GM12892 (cell line): ENCODE measurements around the gene PACSIN1.

Experiments
- DNase-seq: peaks from one replicate; pipeline ENCODE4 v3.0.0; 2011; ENCODE audit not compliant: insufficient read length
- FAIRE-seq: peaks from 2 replicates; lab custom pipeline; 2011; peaks lifted over from hg19 to GRCh38; lab: Jason Lieb, UNC
- POLR2A ChIP-seq: IDR thresholded peaks from 2 replicates; pipeline ENCODE4 v1.6.1; 2011; ENCODE audit warnings: low read depth, low read length, control low read depth
- POLR2AphosphoS5 ChIP-seq: IDR thresholded peaks from 2 replicates; pipeline ENCODE4 v1.6.1; 2011; ENCODE audit warnings: low read depth, low read length, control low read depth
- TAF1 ChIP-seq: IDR thresholded peaks from 2 replicates; pipeline ENCODE4 v1.6.1; 2011; ENCODE audit warnings: low read depth, mild to moderate bottlenecking, control low read depth, low read length, borderline replicate concordance

The PACSIN1 gene

DNA sequence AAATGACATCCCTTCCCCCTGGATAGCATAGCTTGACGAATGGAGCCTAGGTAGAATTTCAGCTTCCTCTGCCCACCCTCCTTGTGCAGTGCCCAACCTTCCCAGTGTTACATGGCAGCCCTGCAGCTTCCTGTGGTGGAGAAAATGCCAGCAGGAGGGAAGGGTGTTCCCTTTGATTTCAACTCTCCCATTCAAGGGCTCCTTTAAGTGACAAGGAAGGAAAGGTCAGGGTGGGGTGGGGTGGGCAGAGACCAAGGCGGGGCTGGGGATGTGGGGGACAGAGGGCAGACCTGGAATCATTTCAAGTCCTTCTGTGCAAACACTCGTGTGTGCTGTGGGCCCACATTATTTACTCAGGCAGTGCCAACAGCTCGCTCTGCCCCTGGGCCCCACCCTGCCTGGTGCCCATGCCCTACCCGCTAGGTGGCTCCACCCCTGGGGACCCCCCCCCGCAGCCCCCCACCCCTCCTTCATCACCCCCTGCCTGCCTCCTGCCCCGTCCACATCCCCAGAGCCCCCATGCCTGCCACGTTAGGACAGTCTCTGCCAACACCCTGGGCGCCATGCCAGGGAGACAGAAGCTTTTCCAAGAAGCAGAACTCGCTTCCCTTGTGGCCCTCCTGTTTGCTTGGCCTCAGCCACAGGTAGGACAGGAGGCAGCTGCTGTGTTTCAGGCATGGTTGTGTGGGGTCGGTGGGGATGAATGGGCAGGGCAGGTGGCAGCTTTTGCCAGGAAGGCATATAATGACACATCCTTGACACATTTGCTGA, 80.9 kb downstream of the PACSIN1 start:
- TF ChIP-seq POLR2AphosphoS5 (no peak), POLR2A (no peak), TAF1 (no peak)
- no peak for FAIRE-seq
- DNase-seq = no peak

DNA sequence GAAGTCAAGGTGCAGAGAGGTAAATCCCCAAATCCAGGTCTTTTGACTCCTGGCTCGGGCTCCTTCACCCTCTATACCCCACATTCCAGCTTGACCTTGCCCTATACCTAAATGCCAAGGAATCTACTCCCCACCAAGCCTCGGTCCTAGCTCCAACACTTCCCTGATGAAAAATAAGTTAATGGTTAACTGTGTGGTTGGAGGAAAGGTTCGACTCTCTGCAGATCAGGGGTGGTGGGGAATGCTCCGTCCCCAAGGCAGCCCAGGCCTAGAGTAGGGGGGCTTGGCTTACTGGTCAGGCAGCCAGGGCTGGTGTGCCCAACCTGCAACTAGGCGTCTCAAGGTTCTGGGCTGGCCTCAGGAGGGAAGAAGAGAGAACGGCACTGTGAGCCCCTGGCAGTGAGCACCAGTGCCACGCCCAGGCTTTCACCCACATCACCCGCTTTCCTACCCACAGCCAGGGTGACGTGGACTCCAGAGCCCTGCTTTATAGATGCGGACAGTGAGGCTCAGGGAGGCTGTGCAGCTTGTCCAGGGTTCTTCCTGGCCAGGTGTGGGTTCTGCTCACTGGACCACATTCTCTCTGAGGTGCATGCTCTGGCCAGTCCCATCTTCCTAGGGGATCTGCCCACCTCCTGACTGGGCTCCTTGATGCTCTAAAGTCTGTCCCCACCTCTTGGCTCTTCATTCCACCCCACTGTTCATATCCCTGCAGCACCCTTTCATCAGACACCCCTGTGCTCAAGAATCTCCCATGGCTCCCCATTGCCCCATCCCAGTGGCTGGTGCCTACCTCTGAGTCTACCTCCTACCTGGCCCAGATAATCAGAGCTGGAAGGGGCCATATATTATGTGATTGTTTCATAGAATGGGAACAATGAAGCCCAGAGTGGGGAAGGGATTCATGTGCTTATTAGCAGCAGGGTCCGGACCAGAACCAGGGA, 82.1 kb downstream of the PACSIN1 start:
- DNase-seq = no peak
- no peak for FAIRE-seq
- TF ChIP-seq POLR2A = no peak
- TF ChIP-seq TAF1 = no peak
- no peak for TF ChIP-seq POLR2AphosphoS5

DNA sequence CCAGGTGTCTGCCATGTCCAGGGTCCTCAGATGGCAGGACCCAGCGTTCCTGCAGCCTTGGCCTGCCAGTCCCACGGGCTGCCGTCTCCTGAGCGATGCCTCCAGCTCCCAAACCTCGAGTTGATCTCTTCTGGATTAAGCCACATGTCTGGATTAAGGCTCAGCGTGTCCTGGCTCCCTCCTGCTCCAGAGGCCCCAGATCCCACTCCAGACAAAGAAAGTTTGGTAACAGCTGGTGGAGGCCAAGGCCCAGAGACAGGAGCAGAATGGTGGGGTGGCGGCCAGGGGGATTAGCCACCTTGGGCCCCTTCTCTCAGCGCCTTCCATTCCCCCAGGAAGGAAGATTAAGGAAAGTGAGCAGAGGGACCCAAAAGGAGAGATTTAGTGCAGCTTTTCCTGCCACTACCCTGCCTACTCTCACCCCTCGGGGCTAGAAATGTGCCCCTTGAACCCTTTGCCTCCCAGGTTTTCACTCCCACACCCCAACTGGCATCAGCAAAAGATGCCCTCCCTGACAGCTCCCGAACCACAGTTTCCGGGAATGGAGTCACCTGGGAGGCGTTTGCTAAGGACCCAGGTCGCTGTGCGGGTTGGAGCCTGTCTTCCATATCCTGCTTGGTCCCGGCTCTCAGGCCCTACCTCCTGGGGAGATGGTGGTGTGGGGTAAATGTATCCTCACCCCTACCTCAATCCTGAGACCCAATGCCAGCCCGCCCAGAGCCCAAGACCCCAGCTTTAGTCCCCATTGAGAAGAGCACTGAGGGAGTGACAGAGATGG, 83.3 kb downstream of the PACSIN1 start:
- no peak for DNase-seq
- no peak for FAIRE-seq
- TF ChIP-seq POLR2AphosphoS5 = no peak
- TF ChIP-seq POLR2A = no peak
- no peak for TF ChIP-seq TAF1

DNA sequence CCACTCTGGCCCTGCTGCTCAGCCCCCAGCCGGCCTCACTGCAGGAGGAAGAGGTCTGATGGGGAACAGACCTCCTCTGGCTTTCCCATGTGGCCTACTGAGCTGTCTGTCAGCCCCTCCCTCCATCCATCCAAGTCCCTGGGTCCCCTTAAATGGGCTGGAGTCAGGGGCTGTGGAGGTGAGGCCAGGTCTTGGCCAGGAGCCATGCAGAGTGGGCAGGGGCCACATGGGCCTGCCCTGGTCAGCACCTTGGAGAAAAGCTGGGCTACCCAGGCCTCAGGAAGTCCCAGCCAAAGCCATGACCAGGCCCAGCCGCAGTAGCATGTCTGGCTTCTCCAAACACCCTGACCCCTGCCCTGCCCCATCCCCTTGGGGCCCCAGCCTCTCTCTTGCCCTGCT, 83.9 kb downstream of the PACSIN1 start:
- FAIRE-seq (no peak), DNase-seq (no peak)
- TF ChIP-seq TAF1 (no peak), POLR2A (no peak), POLR2AphosphoS5 (no peak)

DNA sequence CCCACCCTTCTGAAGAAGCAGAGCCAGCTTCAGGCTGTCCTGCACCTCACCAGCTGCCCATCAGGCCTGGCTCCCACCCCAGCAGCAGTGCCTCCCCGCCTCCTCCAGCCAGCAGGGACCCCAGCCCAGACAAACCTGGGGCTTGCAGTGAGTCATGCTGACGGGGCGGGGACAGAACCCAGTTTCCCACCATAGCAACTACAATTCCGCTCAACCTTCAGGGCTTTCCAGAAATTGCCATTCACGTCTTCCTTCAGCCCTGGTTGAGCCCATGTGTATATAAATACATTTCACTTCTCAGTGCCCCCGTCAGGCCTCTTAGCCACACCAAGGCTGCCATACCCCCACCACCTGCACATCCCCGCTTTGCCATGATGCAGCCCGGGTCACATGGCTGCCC, 85.8 kb downstream of the PACSIN1 start:
- TF ChIP-seq TAF1 (no peak), POLR2AphosphoS5 (no peak), POLR2A (no peak)
- no peak for DNase-seq
- FAIRE-seq = no peak

DNA sequence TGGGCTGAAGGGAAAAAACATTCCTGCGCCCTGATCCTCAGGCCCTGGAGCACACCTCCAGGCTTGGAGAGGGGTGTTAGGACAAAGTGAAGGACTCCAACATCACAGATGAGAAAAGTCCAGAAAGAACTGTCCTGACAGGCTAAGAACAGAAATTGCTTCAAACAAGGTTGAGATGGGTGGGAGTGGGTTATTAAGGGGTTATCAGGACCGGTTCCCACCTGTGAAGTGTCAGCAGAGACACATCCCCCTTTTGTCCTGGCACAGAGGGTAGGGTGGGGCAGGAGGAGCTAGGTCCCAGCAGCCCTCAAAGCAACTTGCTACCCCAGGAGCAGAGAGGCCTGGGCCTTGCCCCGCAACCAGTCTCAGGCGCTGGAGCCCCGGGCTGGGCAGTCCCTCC, 86.7 kb downstream of the PACSIN1 start:
- no peak for DNase-seq
- FAIRE-seq = no peak
- TF ChIP-seq POLR2AphosphoS5 (no peak), POLR2A (no peak), TAF1 (no peak)

DNA sequence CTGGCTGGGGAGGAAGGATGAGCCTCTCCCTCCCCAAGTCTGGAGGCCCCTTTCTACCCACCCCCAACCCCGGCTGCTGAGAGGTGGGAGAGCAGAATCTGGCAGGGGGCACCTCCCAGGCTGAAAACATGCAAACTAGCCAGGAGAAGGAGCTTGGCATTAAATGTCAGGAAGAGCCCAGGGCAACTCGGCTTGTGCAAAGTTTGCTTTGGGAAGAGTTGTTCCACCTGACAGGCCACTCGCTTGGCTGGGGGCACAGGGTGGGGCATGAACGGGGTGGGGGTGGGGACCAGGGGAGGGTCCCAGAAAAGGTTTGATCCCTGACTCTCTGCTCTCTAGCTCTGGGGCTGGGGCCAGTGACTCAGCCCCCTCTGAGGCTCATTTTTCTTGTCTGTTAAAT, 87.3 kb downstream of the PACSIN1 start:
- TF ChIP-seq POLR2AphosphoS5 (no peak), TAF1 (no peak), POLR2A (no peak)
- FAIRE-seq (no peak), DNase-seq (no peak)

DNA sequence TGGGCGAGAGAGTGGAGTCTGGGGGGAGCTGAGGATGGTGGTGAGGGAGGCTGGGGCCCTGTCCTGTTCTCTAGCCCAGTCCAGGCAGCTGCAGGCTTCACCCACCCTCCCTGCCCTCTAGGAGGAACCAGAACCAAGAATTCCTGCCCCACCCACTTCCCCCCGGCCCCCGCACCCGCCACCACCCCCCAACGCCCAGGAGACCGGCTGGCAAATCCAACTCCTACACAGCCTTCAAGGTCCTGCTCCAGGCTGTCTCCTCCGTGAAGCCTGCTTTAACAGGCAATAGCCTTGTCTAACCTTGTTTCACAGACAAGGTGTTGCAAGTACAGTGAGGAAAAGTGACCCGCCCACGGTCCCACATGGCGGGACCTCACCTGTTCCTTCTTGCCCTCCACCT, 87.9 kb downstream of the PACSIN1 start:
- no peak for DNase-seq
- FAIRE-seq = no peak
- TF ChIP-seq POLR2A (no peak), TAF1 (no peak), POLR2AphosphoS5 (no peak)

DNA sequence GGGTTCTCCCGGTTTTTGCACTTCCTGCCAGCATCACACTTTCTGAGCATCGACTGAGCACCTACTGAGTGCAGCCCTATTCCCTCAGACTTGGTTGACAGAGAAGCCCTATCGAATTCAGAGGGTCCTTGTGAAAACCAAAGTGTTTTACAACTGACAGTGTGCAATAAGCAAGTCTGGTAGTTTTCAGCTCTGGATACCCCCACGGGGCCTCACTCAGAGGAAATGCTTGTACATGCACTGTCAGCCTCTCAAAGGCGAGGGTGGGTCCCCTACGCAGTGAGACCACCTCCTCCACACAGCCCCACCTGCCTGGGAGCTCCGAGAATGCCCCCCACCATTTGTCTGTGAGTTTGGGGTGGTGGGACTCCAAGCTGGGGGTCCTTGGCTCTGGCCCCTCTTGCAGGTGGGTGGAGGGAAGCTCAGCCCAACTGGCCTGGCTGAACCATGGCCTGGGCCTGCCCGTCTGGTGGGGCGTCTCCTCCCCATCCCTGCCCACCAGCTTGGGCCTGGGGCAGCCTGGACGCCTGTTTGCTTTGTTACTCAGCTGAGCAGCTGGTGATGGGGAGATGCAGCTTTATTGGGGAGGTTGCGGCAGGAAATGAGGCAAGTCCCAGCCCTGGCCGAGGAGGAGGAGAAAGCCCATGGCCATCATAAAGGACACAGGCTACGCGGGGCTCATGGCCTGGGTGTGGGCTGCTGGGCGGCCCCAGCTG, 88.6 kb downstream of the PACSIN1 start:
- no peak for TF ChIP-seq TAF1
- no peak for TF ChIP-seq POLR2AphosphoS5
- no peak for TF ChIP-seq POLR2A
- FAIRE-seq = no peak
- DNase-seq = no peak

DNA sequence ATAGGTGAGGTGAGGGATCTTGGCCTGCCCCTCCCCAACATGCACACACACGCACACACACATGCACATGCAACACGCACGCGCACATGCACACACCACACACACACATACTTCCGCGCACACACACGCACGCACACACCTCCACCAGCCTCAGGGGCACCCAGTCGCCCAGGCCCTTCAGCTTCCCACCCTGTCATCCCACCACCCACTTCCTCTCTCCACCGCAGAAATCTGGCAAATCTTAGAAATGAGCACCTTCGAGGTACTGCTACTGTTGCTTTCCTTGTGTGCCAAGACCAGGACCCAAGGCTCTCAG, 89.1 kb downstream of the PACSIN1 start:
- DNase-seq (no peak), FAIRE-seq (no peak)
- TF ChIP-seq TAF1 = no peak
- TF ChIP-seq POLR2A = no peak
- TF ChIP-seq POLR2AphosphoS5 = no peak
